Loucy (cell line): ENCODE data around the gene FBH1.

ENCODE experiments used
- H2AFZ ChIP-seq: fragments of 200-600 bp; sonication (generic); 2 replicates; pipeline ENCODE4 v1.6.0; 2016; ENCODE audit warnings: antibody characterized with exemption, mild to moderate bottlenecking, low read length, moderate library complexity
- H3F3A ChIP-seq: fragments of 200-600 bp; 2 replicates; pipeline ENCODE4 v1.6.0; 2016; ENCODE audit warnings: antibody characterized with exemption, low read depth, mild to moderate bottlenecking
- H3K27me3 ChIP-seq: fragments of 200-600 bp; sonication (generic); 2 replicates; pipeline ENCODE4 v1.6.1; 2014; ENCODE audit warnings: low read length, mild to moderate bottlenecking; ENCODE audit not compliant: insufficient read depth, poor library complexity, severe bottlenecking
- H3K36me3 ChIP-seq: fragments of 200-600 bp; sonication (generic); 2 replicates; pipeline ENCODE4 v1.6.1; 2016; ENCODE audit warnings: low read length; ENCODE audit not compliant: insufficient read depth
- H3K4me1 ChIP-seq: fragments of 200-600 bp; sonication (generic); 2 replicates; pipeline ENCODE4 v1.5.1; 2014; ENCODE audit warnings: low read length, mild to moderate bottlenecking; ENCODE audit not compliant: insufficient read depth, poor library complexity, severe bottlenecking
- H3K4me2 ChIP-seq: fragments of 200-600 bp; sonication (generic); 2 replicates; pipeline ENCODE4 v1.6.0; 2014; ENCODE audit warnings: antibody characterized with exemption, low read length, low read depth, mild to moderate bottlenecking; ENCODE audit not compliant: poor library complexity, severe bottlenecking
- H3K4me3 ChIP-seq: fragments of 200-600 bp; sonication (generic); 2 replicates; pipeline ENCODE4 v1.5.1; 2014; ENCODE audit warnings: low read length, mild to moderate bottlenecking, mixed read lengths; ENCODE audit not compliant: poor library complexity, severe bottlenecking
- H3K79me2 ChIP-seq: fragments of 200-600 bp; sonication (generic); 2 replicates; pipeline ENCODE4 v1.6.1; 2014; ENCODE audit warnings: low read length; ENCODE audit not compliant: insufficient read depth
- H3K9ac ChIP-seq: fragments of 200-600 bp; sonication (generic); 2 replicates; pipeline ENCODE4 v1.6.0; 2014; ENCODE audit warnings: mild to moderate bottlenecking, low read depth, low read length, moderate library complexity; ENCODE audit not compliant: poor library complexity, severe bottlenecking
- H3K9me2 ChIP-seq: fragments of 200-600 bp; sonication (generic); replicated peaks from 2 replicates; pipeline ENCODE4 v1.6.1; 2016; ENCODE audit warnings: low read depth, low read length, mixed read lengths
- H3K9me3 ChIP-seq: fragments of 200-600 bp; sonication (generic); 2 replicates; pipeline ENCODE4 v1.6.1; 2014; ENCODE audit warnings: mild to moderate bottlenecking, antibody characterized with exemption, low read length, low read depth; ENCODE audit not compliant: insufficient read depth
- H4K20me1 ChIP-seq: fragments of 200-600 bp; sonication (generic); 2 replicates; pipeline ENCODE4 v1.6.0; 2014; ENCODE audit warnings: antibody characterized with exemption, low read length, mild to moderate bottlenecking; ENCODE audit not compliant: insufficient read depth, poor library complexity, severe bottlenecking
- CTCF ChIP-seq: fragments of 200-600 bp; sonication (generic); conservative IDR thresholded peaks from 2 replicates; pipeline ENCODE4 v1.5.1; 2014; ENCODE audit warnings: mild to moderate bottlenecking, antibody characterized with exemption, low read length
- EZH2phosphoT487 ChIP-seq: fragments of 200-600 bp; IDR thresholded peaks from 2 replicates; pipeline ENCODE4 v1.6.1; 2018; ENCODE audit warnings: antibody characterized with exemption, mild to moderate bottlenecking, moderate library complexity, borderline replicate concordance

The FBH1 gene

GRCh38 chr10:5963071-5963470 lies 73.0 kb downstream of the FBH1 start:
- Histone ChIP-seq H2AFZ (no peak overlapping the region), H3F3A (no peaks in the 10 kb centered on the region), H3K4me2 (no peak overlapping the region), H3K9ac (no peak overlapping the region), H4K20me1 (no peaks in the 10 kb centered on the region), H3K79me2 (no peaks in the 10 kb centered on the region), H3K36me3 (no peaks in the 10 kb centered on the region), H3K27me3 (no peaks in the 10 kb centered on the region), H3K9me3 (no peaks in the 10 kb centered on the region), H3K4me3 (no peak overlapping the region), H3K4me1 (no peaks in the 10 kb centered on the region), H3K9me2 (no peaks in the 10 kb centered on the region)
- TF ChIP-seq CTCF (no peak), EZH2phosphoT487 (no peak)

GRCh38 chr10:5963591-5963990 lies 73.5 kb downstream of the FBH1 start:
- H3F3A ChIP-seq = no peaks in the 10 kb centered on the region
- no peaks in the 10 kb centered on the region for H3K9me2 ChIP-seq
- no peak overlapping the region for H3K4me3 ChIP-seq
- no peak overlapping the region for H3K4me2 ChIP-seq
- TF ChIP-seq CTCF (no peak), EZH2phosphoT487 (no peak)
- H3K36me3 ChIP-seq = no peaks in the 10 kb centered on the region
- no peaks in the 10 kb centered on the region for H3K79me2 ChIP-seq
- no peak overlapping the region for H3K9ac ChIP-seq
- no peaks in the 10 kb centered on the region for H3K4me1 ChIP-seq
- no peaks in the 10 kb centered on the region for H3K27me3 ChIP-seq
- H3K9me3 ChIP-seq = no peaks in the 10 kb centered on the region
- no peaks in the 10 kb centered on the region for H4K20me1 ChIP-seq
- no peak overlapping the region for H2AFZ ChIP-seq

GRCh38 chr10:5964736-5965135 lies 74.7 kb downstream of the FBH1 start:
- Histone ChIP-seq H3K9me3 (no peaks in the 10 kb centered on the region), H3K36me3 (no peaks in the 10 kb centered on the region), H3K27me3 (no peaks in the 10 kb centered on the region), H3K9ac (no peak overlapping the region), H3K4me3 (no peak overlapping the region), H3K79me2 (no peaks in the 10 kb centered on the region), H4K20me1 (no peaks in the 10 kb centered on the region), H3K4me2 (no peak overlapping the region), H2AFZ (no peak overlapping the region), H3K4me1 (no peaks in the 10 kb centered on the region), H3F3A (no peaks in the 10 kb centered on the region), H3K9me2 (no peaks in the 10 kb centered on the region)
- TF ChIP-seq CTCF = no peak
- no peak for TF ChIP-seq EZH2phosphoT487
